Neural cell (in vitro differentiated cells): ENCODE measurements around the gene G6PC3. TPM values are rescaled to one million over a fixed set of nuclear protein-coding genes. Genes with fewer than 3 reads are reported as not detected.

Source experiments
- H2AFZ ChIP-seq: fragments of 200-600, 300-800 bp; sonication (generic), shearing (Covaris generic); 2 replicates; pipeline ENCODE4 v1.6.0; 2014; ENCODE audit warnings: low read depth, mild to moderate bottlenecking, antibody characterized with exemption, low read length, moderate library complexity
- H3F3A ChIP-seq: fragments of 200-600 bp; shearing (Covaris generic); 2 replicates; pipeline ENCODE4 v1.6.1; 2016; ENCODE audit warnings: mild to moderate bottlenecking, moderate library complexity, mixed read lengths, antibody characterized with exemption, low read length; ENCODE audit not compliant: insufficient read depth, poor library complexity, severe bottlenecking
- H3K27ac ChIP-seq: fragments of 200-600, 300-800 bp; sonication (generic), shearing (Covaris generic); 2 replicates; pipeline ENCODE4 v1.5.1; 2014; ENCODE audit warnings: mild to moderate bottlenecking, low read length, moderate library complexity
- H3K27me3 ChIP-seq: fragments of 300-800, 200-600 bp; sonication (generic), shearing (Covaris generic); 2 replicates; pipeline ENCODE4 v1.6.0; 2014; ENCODE audit warnings: mild to moderate bottlenecking, low read depth, low read length, moderate library complexity; ENCODE audit not compliant: insufficient read depth
- H3K36me3 ChIP-seq: fragments of 300-800, 200-600 bp; sonication (generic), shearing (Covaris generic); 2 replicates; pipeline ENCODE4 v1.5.1; 2014; ENCODE audit warnings: mild to moderate bottlenecking, antibody characterized with exemption, low read length, moderate library complexity; ENCODE audit not compliant: insufficient read depth
- H3K4me2 ChIP-seq: fragments of 300-800, 200-600 bp; sonication (generic), shearing (Covaris generic); 2 replicates; pipeline ENCODE4 v1.6.0; 2014; ENCODE audit warnings: mild to moderate bottlenecking, low read length
- H3K4me3 ChIP-seq: fragments of 300-800, 200-600 bp; sonication (generic), shearing (Covaris generic); 2 replicates; pipeline ENCODE4 v1.5.1; 2014; ENCODE audit warnings: mild to moderate bottlenecking, low read length, moderate library complexity
- H3K79me2 ChIP-seq: fragments of 200-600 bp; shearing (Covaris generic); replicated peaks from 2 replicates; pipeline ENCODE4 v1.6.0; 2014; ENCODE audit warnings: mild to moderate bottlenecking, low read length, moderate library complexity; ENCODE audit not compliant: insufficient read depth
- H3K9ac ChIP-seq: fragments of 300-800, 200-600 bp; sonication (generic), shearing (Covaris generic); 2 replicates; pipeline ENCODE4 v1.6.1; 2016; ENCODE audit warnings: mild to moderate bottlenecking, low read length, mixed read lengths
- H3K9me2 ChIP-seq: fragments of 200-600 bp; shearing (Covaris generic); 2 replicates; pipeline ENCODE4 v1.6.1; 2016; ENCODE audit warnings: mild to moderate bottlenecking, low read length, mixed read lengths; ENCODE audit not compliant: insufficient read depth
- H3K9me3 ChIP-seq: fragments of 200-600, 300-800 bp; sonication (generic), shearing (Covaris generic); 2 replicates; pipeline ENCODE4 v1.6.1; 2016; ENCODE audit warnings: mild to moderate bottlenecking, mixed run types, low read length, moderate library complexity, mixed read lengths
- H4K20me1 ChIP-seq: fragments of 200-600 bp; shearing (Covaris generic); 2 replicates; pipeline ENCODE4 v1.6.1; 2016; ENCODE audit warnings: mild to moderate bottlenecking, mixed run types; ENCODE audit not compliant: insufficient read depth
- CTCF ChIP-seq: fragments of 450-650 bp; IDR thresholded peaks from 2 replicates; pipeline ENCODE4 v1.5.1; 2014; ENCODE audit warnings: antibody characterized with exemption, mild to moderate bottlenecking, moderate library complexity; ENCODE audit not compliant: poor library complexity, severe bottlenecking
- EP300 ChIP-seq: fragments of 450-650 bp; conservative IDR thresholded peaks from 2 replicates; pipeline ENCODE4 v1.6.1; 2014; ENCODE audit warnings: antibody characterized with exemption, mild to moderate bottlenecking, moderate library complexity; ENCODE audit not compliant: poor library complexity, severe bottlenecking
- EZH2 ChIP-seq: fragments of 200-600, 300-800 bp; shearing (Covaris generic), sonication (generic); IDR thresholded peaks from 2 replicates; pipeline ENCODE4 v1.6.1; 2014; ENCODE audit warnings: antibody characterized with exemption, low read length, borderline replicate concordance, mild to moderate bottlenecking; ENCODE audit not compliant: insufficient read depth, poor library complexity, severe bottlenecking
- MXI1 ChIP-seq: fragments of 450-650 bp; conservative IDR thresholded peaks from 2 replicates; pipeline ENCODE4 v1.6.1; 2014; ENCODE audit warnings: antibody characterized with exemption, mild to moderate bottlenecking; ENCODE audit not compliant: poor library complexity, severe bottlenecking
- POLR2AphosphoS5 ChIP-seq: IDR thresholded peaks from 2 replicates; pipeline ENCODE4 v1.6.1; 2012
- RAD21 ChIP-seq: fragments of 450-650 bp; conservative IDR thresholded peaks from 2 replicates; pipeline ENCODE4 v1.6.1; 2014; ENCODE audit warnings: antibody characterized with exemption, mild to moderate bottlenecking, moderate library complexity
- REST ChIP-seq: IDR thresholded peaks from 2 replicates; pipeline ENCODE4 v1.6.1; 2012; ENCODE audit warnings: borderline replicate concordance
- SMC3 ChIP-seq: fragments of 450-650 bp; conservative IDR thresholded peaks from 2 replicates; pipeline ENCODE4 v1.6.1; 2014; ENCODE audit warnings: antibody characterized with exemption, mild to moderate bottlenecking, moderate library complexity; ENCODE audit not compliant: poor library complexity
- TAF1 ChIP-seq: IDR thresholded peaks from 2 replicates; pipeline ENCODE4 v1.6.1; 2012; ENCODE audit warnings: low read depth
- polyA plus RNA-seq: library from polyadenylated mRNA; depleted of rRNA; stranded (reverse); fragments of >200 nt; gene quantifications from 2 replicates; pipeline ENCODE4 v1.2.3, GENCODE V29; 2014

Gene G6PC3
- polyA plus RNA-seq, 1 donor from 2014 or later: 10.8 TPM

GRCh38 chr17:44022246-44022645 lies 48.3 kb upstream of the G6PC3 start:
- no peak overlapping the region for H3K4me2 ChIP-seq
- no peak overlapping the region for H2AFZ ChIP-seq
- H3K9me2 ChIP-seq: no peaks in the 10 kb centered on the region
- H3K27ac ChIP-seq: no peak overlapping the region
- no peaks in the 10 kb centered on the region for H3K9me3 ChIP-seq
- no peaks in the 10 kb centered on the region for H3K27me3 ChIP-seq
- H3K4me3 ChIP-seq: no peak overlapping the region
- no peak for TF ChIP-seq CTCF
- no peak for TF ChIP-seq SMC3
- no peak for TF ChIP-seq POLR2AphosphoS5
- no peak for TF ChIP-seq EZH2
- TF ChIP-seq RAD21: no peak
- no peak for TF ChIP-seq REST
- TF ChIP-seq MXI1: no peak
- no peak for TF ChIP-seq EP300
- no peak for TF ChIP-seq TAF1
- H3K36me3 ChIP-seq: no peaks in the 10 kb centered on the region
- no peaks in the 10 kb centered on the region for H3F3A ChIP-seq
- H3K9ac ChIP-seq: no peak overlapping the region
- no peaks in the 10 kb centered on the region for H4K20me1 ChIP-seq
- no peaks in the 10 kb centered on the region for H3K79me2 ChIP-seq

GRCh38 chr17:44023545-44024270 lies 46.8 kb upstream of the G6PC3 start:
- Histone ChIP-seq H3K9ac (no peak overlapping the region), H3K4me3 (no peak overlapping the region), H3K9me3 (no peaks in the 10 kb centered on the region), H3K27me3 (no peaks in the 10 kb centered on the region), H4K20me1 (no peaks in the 10 kb centered on the region), H3F3A (no peaks in the 10 kb centered on the region), H3K4me2 (no peak overlapping the region), H3K9me2 (no peaks in the 10 kb centered on the region), H3K27ac (no peak overlapping the region), H3K36me3 (no peaks in the 10 kb centered on the region), H2AFZ (no peak overlapping the region), H3K79me2 (no peaks in the 10 kb centered on the region)
- no peak for TF ChIP-seq REST
- no peak for TF ChIP-seq MXI1
- no peak for TF ChIP-seq POLR2AphosphoS5
- no peak for TF ChIP-seq TAF1
- TF ChIP-seq SMC3: no peak
- TF ChIP-seq EP300: no peak
- TF ChIP-seq CTCF: no peak
